ENCODE data around the gene SMCO3. TPM values are rescaled to one million over a fixed set of nuclear protein-coding genes. Genes with fewer than 3 reads are reported as not detected.

SMCO3 gene
- total and polyA plus RNA-seq, 2 of the 8 experiments (the other 6 are each of a cell fraction or from before 2014, with no cell fraction given) = not detected

- FAIRE-seq (no peak), DNase-seq (ENCODE audit: low read depth in 1 of 2, low spot score in 2 of 2) (no peak)
- no peak overlapping the region for H3K27ac ChIP-seq (ENCODE audit: low read depth, low read length)
- H3K56ac ChIP-seq (replicated peaks; ENCODE audit: insufficient read length, low read depth, low read length) = no peak overlapping the region
- H2AK5ac ChIP-seq (ENCODE audit: low read depth, low read length) = no peak overlapping the region
- H2AFZ ChIP-seq (ENCODE audit: low read length) = no peak overlapping the region
- no peaks in the 10 kb centered on the region for H4K20me1 ChIP-seq (replicated peaks in 1 of 2; ENCODE audit: control insufficient read depth in 1 of 2, insufficient read depth in 2 of 2, low read length in 2 of 2)
- no peak overlapping the region for H2BK120ac ChIP-seq (replicated peaks; ENCODE audit: low read depth, low read length)
- H3K9me3 ChIP-seq (ENCODE audit: insufficient read depth in 2 of 2, low read depth in 1 of 2, low read length in 1 of 2) = no peaks in the 10 kb centered on the region
- ChIA-PET POLR2A (ENCODE audit: partially characterized antibody) (interaction anchor here (0.9 to 9.9 kb wide), 2 partner anchors 11 to 84 kb away, joined by 4 to 136 read pairs; a partner anchor contains a TSS), CTCF (ENCODE audit: partially characterized antibody) (interaction anchor here (1.3 to 3.6 kb wide), 4 partner anchors 8 to 616 kb away, joined by 4 to 24 read pairs (median 10); a partner anchor contains a TSS)
- no peak overlapping the region for H2BK5ac ChIP-seq (ENCODE audit: low read depth, low read length)
- no peak overlapping the region for H3K9ac ChIP-seq (replicated peaks in 1 of 4; ENCODE audit: extremely low read depth in 1 of 4, low read depth in 3 of 4, low read length in 3 of 4)
- H2BK15ac ChIP-seq (ENCODE audit: low read length) = no peak overlapping the region
- H3K23ac ChIP-seq (ENCODE audit: insufficient read length) = no peak overlapping the region
- H3K14ac ChIP-seq (ENCODE audit: insufficient read length) = no peak overlapping the region
- H2BK12ac ChIP-seq (ENCODE audit: low read depth, low read length) = no peak overlapping the region
- no peaks in the 10 kb centered on the region for H3K4me1 ChIP-seq (replicated peaks in 1 of 4; ENCODE audit: control insufficient read depth in 3 of 4, insufficient read depth in 4 of 4, low read length in 3 of 4)
- H3K79me1 ChIP-seq (ENCODE audit: low read depth, low read length) = no peaks in the 10 kb centered on the region
- H3K4me2 ChIP-seq (ENCODE audit: insufficient read depth in 1 of 2, low read depth in 2 of 2, low read length in 2 of 2) = no peak overlapping the region
- H3K23me2 ChIP-seq (ENCODE audit: low read depth, low read length) = no peaks in the 10 kb centered on the region
- no peak overlapping the region for H3K4me3 ChIP-seq (ENCODE audit: extremely low read depth in 1 of 4, insufficient read depth in 2 of 4, low read depth in 3 of 4, low read length in 4 of 4)
- peaks cover 4 to 32% (median 8%) of the 10 kb centered on the region in 4 experiments; a peak in 7 of 8 replicates for H3K36me3 ChIP-seq (ENCODE audit: control insufficient read depth in 2 of 4, insufficient read depth in 4 of 4, low read length in 3 of 4)
- no peaks in the 10 kb centered on the region for H3K27me3 ChIP-seq (replicated peaks in 1 of 4; ENCODE audit: control insufficient read depth in 3 of 4, extremely low read depth in 1 of 4, insufficient read depth in 3 of 4, low read length in 3 of 4)
- H3K18ac ChIP-seq (ENCODE audit: extremely low read depth, low read length) = no peak overlapping the region
- H2BK20ac ChIP-seq (ENCODE audit: low read length) = no peak overlapping the region
- no peak overlapping the region for H4K5ac ChIP-seq (ENCODE audit: insufficient read length, low read depth, low read length)
- H3K79me2 ChIP-seq (ENCODE audit: control insufficient read depth in 1 of 2, insufficient read depth in 2 of 2, low read length in 2 of 2) = no peaks in the 10 kb centered on the region
- H4K91ac ChIP-seq (replicated peaks; ENCODE audit: insufficient read length, low read length) = no peak overlapping the region
- H4K8ac ChIP-seq (ENCODE audit: extremely low read depth, insufficient read depth, low read length) = no peak overlapping the region
- H3K4ac ChIP-seq (replicated peaks; ENCODE audit: insufficient read length, low read depth, low read length) = no peak overlapping the region
- TF ChIP-seq SP1 (IDR thresholded peaks at IDR 0.05; ENCODE audit: low read depth, low read length) (no peak), FOSL1 (IDR thresholded peaks at IDR 0.05; ENCODE audit: insufficient read depth, low read depth, low read length) (no peak), ZNF274 (IDR thresholded peaks at IDR 0.05; ENCODE audit: borderline replicate concordance, extremely low read depth, low read length) (no peak), KDM4A (IDR thresholded peaks at IDR 0.05; ENCODE audit: low read depth, low read length, severe bottlenecking) (no peak), KDM5A (IDR thresholded peaks at IDR 0.05; ENCODE audit: low read length) (no peak), EGR1 (IDR thresholded peaks at IDR 0.05; ENCODE audit: borderline replicate concordance, low read depth, low read length) (no peak), RAD21 (IDR thresholded peaks at IDR 0.05 in 1 of 2, conservative IDR thresholded peaks at IDR 0.05 in 1 of 2; ENCODE audit: low read depth in 2 of 2, low read length in 2 of 2) (no peak), GTF2F1 (IDR thresholded peaks at IDR 0.05; ENCODE audit: borderline replicate concordance, low read depth, low read length) (no peak), CREB1 (IDR thresholded peaks at IDR 0.05) (no peak), EP300 (IDR thresholded peaks at IDR 0.05; ENCODE audit: borderline replicate concordance in 1 of 2, low read depth in 2 of 2, low read length in 2 of 2) (no peak), YY1 (IDR thresholded peaks at IDR 0.05; ENCODE audit: low read depth, low read length) (no peak), RFX5 (IDR thresholded peaks at IDR 0.05; ENCODE audit: borderline replicate concordance, low read depth, low read length) (no peak)
- TF ChIP-seq, protein P1, sequence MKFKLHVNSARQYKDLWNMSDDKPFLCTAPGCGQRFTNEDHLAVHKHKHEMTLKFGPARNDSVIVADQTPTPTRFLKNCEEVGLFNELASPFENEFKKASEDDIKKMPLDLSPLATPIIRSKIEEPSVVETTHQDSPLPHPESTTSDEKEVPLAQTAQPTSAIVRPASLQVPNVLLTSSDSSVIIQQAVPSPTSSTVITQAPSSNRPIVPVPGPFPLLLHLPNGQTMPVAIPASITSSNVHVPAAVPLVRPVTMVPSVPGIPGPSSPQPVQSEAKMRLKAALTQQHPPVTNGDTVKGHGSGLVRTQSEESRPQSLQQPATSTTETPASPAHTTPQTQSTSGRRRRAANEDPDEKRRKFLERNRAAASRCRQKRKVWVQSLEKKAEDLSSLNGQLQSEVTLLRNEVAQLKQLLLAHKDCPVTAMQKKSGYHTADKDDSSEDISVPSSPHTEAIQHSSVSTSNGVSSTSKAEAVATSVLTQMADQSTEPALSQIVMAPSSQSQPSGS (IDR thresholded peaks at IDR 0.05; ENCODE audit: low read length) = no peak
Observed at GRCh38 chr12:14782756-14783155, 31.2 kb downstream of the SMCO3 start.

All from H1 (cell line).